NCI-H187 treated with DMSO at 0.1 percent for 48 hours (cell line): ENCODE measurements around the gene ARRDC2.
"Not testable (repeated sequence)": the region's sequence is repeated elsewhere in the genome, so short reads cannot be mapped to it uniquely, and the experiment has no call there.

Experiments
- DNase-seq: peaks from one replicate; lab custom pipeline; 2025; lab: John Stamatoyannopoulos, UW

Gene ARRDC2

DNA sequence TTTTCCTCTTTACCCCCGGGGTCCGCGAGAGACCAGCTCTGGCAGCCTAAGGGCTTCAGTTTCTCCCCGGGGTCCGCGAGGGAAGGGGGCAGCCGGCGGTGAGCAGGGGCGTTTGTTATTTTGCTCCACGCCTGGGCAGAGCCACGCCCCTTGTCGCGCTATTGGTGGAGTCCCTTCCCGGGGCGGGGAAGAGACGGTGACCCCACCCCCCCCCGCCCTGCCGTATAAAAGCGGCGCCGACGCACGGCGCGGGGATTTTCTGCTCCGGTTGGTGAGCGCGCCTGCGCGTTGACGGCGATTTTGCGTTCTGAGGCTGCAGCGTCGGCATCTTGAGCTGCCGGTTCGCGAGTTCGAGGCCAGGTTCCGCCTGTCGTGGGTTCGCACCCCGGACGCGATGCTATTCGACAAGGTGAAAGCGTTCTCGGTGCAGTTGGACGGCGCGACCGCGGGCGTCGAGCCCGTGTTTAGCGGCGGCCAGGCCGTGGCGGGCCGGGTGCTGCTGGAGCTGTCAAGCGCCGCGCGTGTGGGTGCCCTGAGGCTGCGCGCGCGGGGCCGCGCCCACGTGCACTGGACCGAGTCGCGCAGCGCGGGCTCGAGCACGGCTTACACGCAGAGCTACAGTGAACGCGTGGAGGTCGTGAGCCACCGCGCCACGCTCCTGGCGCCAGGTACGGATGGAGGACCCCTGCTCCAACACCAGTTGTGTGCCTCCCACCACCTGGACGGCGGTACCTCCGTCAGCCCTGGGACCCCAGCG is at the start of gene ARRDC2:
TSS of gene ARRDC2 (plus strand) at position 254 of the 757 bp plus-strand sequence. CDS start at position 395, 141 bp downstream.
- DNase-seq, result no peak

DNA sequence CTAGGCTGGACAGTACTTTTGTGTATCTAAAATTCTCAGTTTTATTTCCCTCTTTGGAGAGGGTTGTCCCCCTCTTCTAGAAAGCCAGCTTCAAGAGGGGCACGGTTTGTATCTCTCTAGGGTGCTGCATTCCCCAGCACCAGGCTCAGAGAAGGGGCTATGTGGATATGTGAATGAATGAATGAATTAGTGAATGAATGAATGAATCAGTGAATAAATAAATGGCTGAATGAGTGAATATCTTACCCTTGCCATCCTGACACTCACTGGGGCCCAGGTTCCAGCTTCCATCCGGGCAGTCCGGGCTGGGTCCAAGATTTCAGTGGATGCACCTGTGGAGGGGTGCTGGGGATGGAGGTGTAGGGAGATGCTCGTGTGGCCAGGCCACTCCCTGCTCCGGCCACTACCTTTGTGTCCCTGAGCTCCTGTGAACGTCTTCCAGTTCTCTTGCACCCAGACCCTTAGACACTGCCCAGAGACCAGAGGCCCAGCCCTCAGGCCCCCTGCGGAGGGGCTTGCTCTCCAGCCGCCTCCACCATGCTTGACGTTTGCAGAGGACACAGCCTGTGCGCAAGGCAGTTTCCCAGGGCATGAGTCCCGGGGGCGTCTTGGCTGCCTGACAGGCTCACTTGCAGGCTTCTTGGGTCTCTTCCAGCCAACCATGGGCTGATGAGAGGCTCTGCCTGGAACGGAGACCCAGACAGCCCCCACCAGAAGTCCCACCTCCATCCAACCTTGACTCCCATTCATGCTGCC is 43.9 kb upstream of the ARRDC2 start:
- DNase-seq, result no peak

DNA sequence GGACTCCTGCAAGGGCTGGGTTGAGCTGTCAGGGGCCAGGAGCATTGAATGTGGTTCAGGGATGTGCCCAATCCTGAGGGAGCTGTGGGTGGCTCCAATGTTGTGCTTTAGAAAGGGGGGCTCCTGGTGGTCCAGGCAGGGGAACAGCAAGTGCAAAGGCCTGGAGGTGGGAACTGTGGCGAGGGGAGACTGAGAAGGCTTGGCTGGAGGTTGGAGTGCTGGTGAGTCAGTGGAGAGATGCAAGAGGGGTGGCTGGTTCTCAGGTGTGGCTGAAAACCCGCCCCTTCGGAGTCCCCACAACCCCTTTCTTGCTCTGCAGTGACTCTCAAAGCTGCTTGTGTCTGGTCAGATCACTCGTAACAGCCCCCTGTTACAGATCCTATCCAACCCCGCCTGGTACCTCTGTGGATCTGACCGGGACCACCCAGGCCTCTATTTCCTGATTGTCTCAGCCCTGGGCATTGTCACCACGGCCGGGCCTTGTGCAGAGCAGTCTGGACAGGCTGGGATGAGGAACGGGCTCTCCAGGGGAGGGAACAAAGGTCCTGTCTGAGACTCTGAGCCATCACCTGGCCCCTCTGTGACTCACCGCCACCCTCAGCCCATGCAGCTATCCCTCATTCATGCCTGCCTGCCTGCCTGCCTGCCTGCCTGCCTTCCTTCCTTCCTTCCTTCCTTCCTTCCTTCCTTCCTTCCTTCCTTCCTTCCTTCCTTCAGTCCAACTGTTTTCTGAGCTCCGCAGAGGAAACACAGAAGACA is 42.4 kb upstream of the ARRDC2 start:
- no peak for DNase-seq

DNA sequence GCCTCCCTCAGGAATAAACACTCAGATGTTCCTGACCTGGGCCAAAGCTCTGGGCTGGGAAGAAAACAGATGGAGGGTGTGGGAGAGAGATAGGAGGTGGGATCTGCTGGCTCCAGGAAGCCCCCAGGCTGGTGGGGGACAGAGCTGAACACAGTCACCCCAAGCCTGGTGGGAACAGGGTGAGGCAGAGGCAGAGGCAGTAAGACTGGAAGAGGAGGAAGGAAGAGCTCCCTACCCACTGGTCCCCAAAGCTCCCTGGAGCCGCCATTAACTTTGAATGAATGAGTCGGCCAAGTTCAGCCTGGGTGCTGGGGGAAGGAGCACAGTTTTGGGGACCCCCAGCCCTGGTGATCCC is 41.9 kb upstream of the ARRDC2 start:
- no peak for DNase-seq

DNA sequence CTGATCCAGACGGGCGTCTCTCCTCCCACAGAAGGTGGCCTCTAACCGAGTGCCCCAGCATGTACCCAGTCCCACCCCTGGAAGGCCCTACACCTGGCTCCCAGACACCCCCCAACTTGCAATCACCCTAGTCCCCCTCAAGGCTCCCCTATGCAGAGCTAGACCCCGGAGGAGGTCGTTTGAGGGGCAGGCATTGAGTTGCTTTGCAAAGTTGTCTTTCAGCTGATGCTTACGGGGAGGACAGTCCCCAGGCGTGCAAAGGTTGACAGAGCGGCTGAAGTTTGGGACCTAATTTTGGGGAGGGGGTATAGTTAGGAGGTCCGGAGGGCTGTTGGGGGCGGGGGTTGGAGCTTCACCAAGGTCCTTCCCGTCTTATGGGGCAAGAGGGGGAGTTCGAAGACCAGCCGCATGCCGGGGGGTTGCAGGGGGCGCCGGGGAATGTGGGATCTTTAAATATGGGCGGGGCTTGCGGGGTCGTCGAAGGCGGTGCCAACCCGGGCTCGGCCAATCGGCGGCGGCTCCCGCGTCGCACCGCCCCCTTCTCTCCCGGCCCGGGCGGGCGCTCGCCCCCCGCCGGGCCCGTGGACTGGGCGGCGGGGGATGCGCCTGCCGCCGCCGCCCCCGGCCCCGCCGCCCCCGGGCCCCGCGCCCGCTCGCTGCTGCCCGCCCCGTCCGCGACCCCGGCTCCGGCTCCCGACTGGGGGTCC is 41.3 kb upstream of the ARRDC2 start, which contains the start of gene KCNN1:
TSS of gene KCNN1 (plus strand) at position 558 of the 707 bp plus-strand sequence. CDS start 6,782 bp downstream, outside the sequence.
- no peak for DNase-seq

DNA sequence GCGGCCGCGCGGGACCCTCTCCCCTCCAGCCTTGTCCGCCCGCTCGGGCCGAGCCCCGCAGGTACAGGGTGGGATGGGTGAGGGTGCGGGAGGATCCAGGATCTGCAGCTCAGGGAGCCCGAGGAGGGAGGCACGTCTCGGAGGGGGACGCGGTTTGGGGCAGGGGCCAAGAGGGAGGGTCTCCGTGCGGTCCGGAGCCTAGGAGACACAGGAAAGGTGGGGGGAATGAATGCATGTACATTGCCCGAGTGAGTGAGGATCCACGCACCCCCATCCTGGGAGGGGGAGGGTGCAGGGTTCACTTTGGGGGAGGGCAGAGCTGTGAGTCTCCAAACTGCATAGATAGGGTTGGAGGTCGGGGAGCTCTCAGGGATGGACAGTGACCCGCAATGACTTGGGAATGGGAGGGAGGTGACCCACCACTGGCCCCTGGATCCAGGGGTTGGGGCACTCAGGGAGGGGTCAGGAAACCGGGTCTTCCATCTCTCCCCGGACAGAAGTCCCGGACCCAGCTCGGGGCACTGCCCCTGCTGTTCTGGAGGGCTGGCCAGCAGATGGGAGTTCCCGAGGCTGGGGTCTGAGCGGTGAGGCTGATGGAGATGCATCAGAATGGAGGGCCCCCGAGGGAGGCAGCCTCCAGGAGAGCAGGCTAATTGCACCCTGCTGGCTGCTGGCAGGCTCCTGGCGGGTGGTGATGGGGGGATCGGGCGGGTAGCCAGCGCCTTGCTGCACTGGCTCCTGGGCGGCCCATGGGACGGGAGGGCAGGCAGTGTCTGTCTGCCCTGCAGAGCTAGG is 40.5 kb upstream of the ARRDC2 start:
- DNase-seq, result no peak

DNA sequence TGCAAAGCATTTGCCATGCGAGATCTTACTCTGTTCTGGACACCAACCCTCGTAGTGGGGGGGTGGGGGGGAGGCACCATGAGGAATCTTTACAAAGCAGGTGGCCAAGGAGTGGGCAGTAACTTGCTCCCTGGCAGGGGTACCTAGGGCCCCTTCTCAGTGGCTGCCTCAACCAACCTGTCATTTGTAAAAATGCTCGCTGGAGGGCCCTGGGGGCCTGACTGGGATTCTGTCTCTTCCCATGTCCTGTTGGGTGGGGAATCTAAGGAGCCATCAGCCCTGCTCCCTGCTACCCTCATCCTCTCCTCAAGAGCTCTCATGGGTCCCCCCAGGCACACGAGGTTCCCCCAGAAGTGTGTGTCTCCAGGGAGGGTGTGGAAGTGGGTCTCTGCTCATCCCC is 39.6 kb upstream of the ARRDC2 start:
- DNase-seq, result no peak

DNA sequence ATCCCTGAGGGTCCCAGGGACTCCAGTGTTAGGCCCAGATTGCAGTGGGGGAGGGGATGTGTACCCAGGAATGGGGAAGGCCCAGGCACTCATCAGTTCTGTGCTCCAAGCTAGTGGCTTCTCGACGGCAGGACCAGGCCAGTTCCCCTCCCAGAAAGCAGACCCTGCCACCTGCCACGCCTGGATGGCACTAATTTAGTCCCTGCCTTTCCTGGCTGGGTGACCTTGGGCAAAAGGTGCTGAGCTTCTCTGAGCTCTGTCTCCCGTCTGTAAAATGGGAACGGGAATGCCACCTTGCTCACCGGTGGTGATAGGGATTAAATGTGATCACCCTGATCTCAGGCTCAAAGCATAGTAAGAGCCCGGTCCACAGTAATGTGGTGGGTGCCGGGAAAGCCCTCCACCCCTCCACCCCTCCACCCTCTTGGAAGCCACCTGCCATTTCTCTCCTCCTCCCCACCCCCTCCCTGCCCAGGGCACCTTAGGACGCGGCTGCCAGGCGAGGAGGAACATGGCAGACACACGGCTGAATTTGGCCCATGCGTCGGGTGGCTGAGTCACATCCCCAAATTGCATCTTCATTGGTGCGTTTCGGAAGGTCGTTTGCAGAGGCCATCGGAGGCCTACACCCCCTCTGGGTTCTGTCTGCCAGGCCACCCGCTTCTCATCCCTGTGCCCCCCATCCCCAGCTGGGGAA is 38.7 kb upstream of the ARRDC2 start:
- DNase-seq, result no peak

DNA sequence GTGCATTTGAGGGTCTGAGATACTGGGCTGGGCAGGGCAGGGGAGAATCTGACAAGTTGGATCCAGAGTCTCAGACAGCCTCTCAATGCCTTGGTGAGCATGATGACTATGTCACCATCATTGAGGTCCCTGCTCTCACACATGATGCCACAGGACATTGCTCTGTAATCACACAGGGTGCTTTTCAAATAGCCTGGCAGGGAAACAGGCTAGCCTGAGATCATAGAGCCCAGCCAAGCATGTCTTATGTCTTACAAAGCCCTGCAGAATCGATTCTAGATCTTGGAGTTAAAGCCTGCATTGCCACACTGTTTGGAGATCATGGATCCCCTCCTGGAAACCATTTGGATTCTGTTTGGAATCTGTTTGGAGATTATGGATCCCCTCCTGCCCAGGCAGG is 35.7 kb upstream of the ARRDC2 start:
- no peak for DNase-seq

DNA sequence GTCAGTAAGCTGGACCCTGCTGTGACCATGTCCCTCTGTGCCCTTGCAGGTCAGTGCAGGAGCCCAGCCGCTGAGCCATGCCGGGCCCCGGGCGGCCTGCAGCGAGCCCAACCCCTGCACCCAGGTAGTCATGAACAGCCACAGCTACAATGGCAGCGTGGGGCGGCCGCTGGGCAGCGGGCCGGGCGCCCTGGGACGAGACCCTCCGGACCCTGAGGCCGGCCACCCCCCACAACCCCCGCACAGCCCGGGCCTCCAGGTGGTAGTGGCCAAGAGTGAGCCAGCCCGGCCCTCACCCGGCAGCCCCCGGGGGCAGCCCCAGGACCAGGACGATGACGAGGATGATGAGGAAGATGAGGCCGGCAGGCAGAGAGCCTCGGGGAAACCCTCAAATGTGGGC is 34.2 kb upstream of the ARRDC2 start:
- no peak for DNase-seq

DNA sequence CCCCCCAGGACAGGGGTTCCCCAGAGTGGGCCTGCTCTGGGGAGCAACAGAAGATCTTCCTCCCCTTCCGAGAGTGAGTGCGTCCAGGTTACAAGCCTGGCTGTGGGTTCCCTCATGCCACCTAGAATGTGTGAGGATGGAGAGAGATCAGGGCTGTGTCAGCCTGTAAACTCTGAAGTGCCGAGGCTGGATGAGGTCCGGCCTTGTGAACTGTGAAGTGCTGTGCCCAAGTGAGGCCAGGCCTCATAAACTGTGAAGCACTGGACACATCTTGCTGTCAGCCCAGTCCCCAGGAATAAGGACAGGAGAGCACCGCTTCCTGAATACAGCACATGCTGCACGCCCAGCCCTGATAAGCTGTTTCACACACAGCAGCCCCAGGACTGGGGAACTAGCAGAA is 33.4 kb upstream of the ARRDC2 start:
- no peak for DNase-seq

DNA sequence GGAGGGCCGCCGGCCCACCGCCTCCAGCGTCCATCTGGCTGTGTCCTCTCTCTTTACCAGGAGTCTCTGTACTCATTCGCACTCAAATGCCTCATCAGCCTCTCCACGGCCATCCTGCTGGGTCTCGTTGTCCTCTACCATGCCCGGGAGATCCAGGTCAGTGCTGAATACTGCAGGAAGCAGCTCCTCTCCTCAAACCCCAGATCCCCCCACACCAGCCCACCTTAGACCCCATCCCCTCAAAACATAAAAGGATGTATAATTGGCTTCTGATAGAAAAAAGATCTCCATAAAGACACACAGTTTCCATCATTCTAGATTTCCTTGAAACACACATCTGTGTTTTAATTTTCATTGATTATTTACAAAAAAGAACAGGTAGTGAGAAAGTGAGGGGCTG is 32.9 kb upstream of the ARRDC2 start:
- DNase-seq, result no peak

DNA sequence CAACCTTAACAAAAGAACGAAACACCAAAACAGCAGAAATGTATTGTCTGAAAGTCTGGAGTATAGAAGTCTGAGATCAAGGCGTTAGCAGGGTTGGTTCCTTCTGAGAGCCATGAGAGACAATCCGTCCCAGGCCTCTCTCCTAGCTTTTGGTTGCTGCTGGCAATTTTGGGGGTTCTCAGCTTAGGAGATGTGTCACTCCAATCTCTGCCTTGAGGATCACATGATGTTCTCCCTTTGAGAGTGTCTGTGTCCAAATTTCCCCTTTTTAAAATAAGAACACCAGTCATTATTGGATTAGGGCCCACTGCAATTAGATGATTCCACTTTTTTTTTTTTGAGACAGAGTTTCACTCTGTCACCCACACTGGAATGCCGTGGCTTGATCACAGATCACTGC is 30.9 kb upstream of the ARRDC2 start:
- DNase-seq, result no peak

DNA sequence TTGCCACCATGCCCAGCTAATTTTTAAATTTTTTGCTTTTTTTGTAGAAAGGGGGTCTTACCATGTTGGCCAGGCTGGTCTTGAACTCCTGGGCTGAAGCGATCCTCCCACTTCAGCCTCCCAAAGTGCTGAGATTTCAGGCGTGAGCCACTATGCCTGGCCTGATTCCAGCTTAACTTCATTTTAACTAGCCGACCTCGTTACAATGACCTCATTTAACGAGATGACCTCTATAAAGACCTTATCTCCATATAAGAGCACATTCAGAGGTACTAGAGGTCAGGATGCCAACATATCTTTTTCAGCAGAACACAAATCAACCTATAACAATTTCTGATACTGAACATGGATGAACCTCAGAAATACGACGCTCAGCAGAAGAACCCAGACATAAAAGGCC is 30.5 kb upstream of the ARRDC2 start:
- DNase-seq, result no peak

DNA sequence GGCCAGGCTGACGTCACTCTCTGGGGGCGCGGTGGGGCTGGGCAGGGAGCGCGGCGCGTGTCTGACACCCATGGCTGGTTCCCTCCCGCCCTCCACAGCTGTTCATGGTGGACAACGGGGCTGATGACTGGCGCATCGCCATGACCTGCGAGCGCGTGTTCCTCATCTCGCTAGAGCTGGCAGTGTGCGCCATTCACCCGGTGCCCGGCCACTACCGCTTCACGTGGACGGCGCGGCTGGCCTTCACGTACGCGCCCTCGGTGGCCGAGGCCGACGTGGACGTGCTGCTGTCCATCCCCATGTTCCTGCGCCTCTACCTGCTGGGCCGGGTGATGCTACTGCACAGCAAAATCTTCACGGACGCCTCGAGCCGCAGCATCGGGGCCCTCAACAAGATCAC is 26.4 kb upstream of the ARRDC2 start:
- DNase-seq, result no peak

DNA sequence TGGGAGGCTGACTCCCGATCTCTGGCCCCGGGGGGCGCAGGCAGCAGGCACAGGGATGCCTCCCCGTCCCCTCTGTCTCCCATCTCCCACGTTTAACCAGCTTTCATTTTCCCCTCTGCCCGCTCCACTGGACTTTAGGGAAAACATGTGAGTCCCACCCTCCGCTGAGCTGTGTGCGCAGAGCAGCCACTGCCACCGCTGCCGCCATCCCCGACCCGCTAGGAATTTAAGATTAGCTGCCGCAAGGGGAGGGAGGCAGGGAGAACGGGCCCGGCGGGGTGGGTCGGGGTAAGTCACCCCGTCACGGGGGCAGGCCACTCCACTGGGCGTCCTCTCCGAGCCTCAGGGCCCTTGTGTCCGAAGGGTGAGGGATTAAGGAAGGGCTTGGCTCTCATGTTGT is 25.5 kb upstream of the ARRDC2 start:
- DNase-seq, result no peak

DNA sequence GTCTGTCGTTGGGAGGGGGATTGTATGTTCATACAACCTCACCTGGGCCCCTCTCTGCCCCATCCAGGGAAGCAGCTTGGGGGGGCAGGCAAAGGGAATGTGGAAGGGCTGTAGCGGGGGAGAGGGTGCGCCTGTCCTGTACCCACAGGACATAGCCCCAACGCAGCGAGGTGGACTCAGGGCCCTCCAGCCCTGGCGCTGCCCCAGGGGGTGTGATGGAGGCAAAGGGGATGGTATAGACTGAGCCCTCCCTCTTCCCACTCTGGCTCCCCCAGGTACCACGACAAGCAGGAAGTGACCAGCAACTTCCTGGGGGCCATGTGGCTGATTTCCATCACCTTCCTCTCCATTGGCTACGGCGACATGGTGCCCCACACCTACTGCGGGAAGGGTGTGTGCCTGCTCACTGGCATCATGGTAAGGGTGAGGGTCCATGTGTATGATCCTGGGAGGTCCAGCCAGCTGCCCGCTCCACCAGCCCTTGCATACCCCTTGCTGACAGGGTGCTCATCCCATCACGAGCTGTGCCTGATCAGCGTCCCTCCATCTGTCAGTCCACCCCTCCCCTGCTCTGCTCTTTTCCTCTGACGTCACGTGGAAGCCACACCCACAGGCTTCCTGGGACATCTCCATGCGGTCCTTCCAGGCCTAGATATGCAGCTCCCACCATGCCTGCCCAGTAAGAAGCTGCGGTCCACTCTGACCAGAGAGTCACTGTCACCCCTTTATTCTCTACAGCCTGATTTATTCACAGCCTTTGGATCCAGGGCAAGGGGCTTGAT is 22.7 kb upstream of the ARRDC2 start:
- DNase-seq, result no peak

DNA sequence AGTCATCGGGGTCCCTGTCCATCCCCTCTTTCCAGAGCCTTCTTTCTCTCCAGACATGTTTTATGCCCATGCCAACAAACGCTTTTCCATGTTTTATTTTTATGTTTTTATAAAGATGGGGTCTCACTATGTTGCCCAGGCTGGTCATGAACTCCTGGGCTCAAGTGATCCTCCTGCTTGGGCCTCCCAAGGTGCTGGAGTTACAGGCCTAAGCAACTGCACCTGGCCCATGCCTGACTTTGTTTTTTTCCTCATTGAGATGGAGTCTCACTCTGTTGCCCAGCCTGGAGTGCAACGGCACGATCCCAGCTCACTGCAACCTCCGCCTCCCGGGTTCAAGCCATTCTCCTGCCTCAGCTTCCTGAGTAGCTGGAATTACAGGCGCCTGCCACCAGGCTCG is 21.4 kb upstream of the ARRDC2 start:
- DNase-seq, result not testable (repeated sequence)

DNA sequence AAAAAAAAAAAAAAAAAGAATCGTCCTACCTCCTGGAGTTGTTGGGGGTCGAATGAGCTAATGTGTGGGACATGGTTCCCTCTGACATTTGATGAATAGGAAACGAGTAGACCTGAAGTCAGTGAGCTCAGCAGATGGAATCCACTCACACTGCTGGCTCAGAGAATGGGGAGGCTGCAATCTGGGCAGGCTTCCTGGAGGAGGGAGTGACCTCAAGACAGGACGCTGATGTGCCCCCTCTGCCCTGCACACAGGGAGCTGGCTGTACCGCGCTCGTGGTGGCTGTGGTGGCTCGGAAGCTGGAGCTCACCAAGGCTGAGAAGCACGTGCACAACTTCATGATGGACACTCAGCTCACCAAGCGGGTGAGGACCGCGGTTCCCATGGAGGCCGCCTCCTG is 19.8 kb upstream of the ARRDC2 start:
- no peak for DNase-seq
